ENCODE measurements around the gene GTF2E1. TPM values are rescaled to one million over a fixed set of nuclear protein-coding genes. Genes with fewer than 3 reads are reported as not detected.

GTF2E1 gene
- total and polyA plus RNA-seq, 10 of the 15 experiments (the other 5 are each of a cell fraction or from before 2014, with no cell fraction given), result 9.2 to 24.9 (median 16.2) TPM

GRCh38 chr3:120710369-120710768, 32.2 kb upstream of the GTF2E1 start (continued):
- TF ChIP-seq ZBTB40 (IDR thresholded peaks at IDR 0.05; ENCODE audit: borderline replicate concordance), result no peak

GRCh38 chr3:120713262-120713661, 29.3 kb upstream of the GTF2E1 start:
- no peak overlapping the region for H3K4me2 ChIP-seq (ENCODE audit: control insufficient read depth, insufficient read depth)
- TF ChIP-seq ATF7 (IDR thresholded peaks at IDR 0.05; ENCODE audit: low read depth), result no peak
- no peak for TF ChIP-seq ZNF217 (IDR thresholded peaks at IDR 0.05)
- no peak for TF ChIP-seq IRF5 (IDR thresholded peaks at IDR 0.05; ENCODE audit: borderline replicate concordance)
- H3K79me2 ChIP-seq (ENCODE audit: control insufficient read depth, insufficient read depth, low read length), result no peaks in the 10 kb centered on the region
- no peak for ATAC-seq
- no peaks in the 10 kb centered on the region for H3K27me3 ChIP-seq (replicated peaks in 1 of 2; ENCODE audit: control insufficient read depth in 2 of 2, insufficient read depth in 2 of 2, low read length in 1 of 2)
- POLR2A ChIA-PET, result interaction anchor here (0.6 kb wide), 1 partner anchor 359 kb away, joined by 4 read pairs; no protein-coding TSS in a partner anchor
- no peaks in the 10 kb centered on the region for H4K20me1 ChIP-seq (ENCODE audit: control insufficient read depth, insufficient read depth)
- intact Hi-C loops (cut with micrococcal nuclease; ENCODE audit: unreplicated experiment), result no loop called here
- no peaks in the 10 kb centered on the region; a peak in 2 of 4 replicates for H3K36me3 ChIP-seq (ENCODE audit: control insufficient read depth in 2 of 2, insufficient read depth in 2 of 2, low read length in 1 of 2)
- no peak for FAIRE-seq
- CTCF ChIA-PET, result interaction anchor here (0.9 kb wide), 1 partner anchor 35 kb away, joined by 3 read pairs; no protein-coding TSS in a partner anchor
- SMC1A ChIA-PET (ENCODE audit: uncharacterized antibody, unreplicated experiment), result no interaction called here
- no peaks in the 10 kb centered on the region for H3K9me3 ChIP-seq (replicated peaks; ENCODE audit: control insufficient read depth, insufficient read depth, low read length)
- RAD21 ChIA-PET (ENCODE audit: unreplicated experiment), result no interaction called here
- no peak overlapping the region for H3K9ac ChIP-seq (ENCODE audit: control insufficient read depth, insufficient read depth, low read length)
- in situ Hi-C loops (cut with MboI), result no loop called here
- no peak overlapping the region for H3K4me3 ChIP-seq
- H2AFZ ChIP-seq (ENCODE audit: control insufficient read depth, low read depth, low read length), result no peak overlapping the region
- DNase-seq (ENCODE audit: low read depth, low spot score), result no peak
- BruUV-seq (replicated peaks), result no TSS peak
- no peak overlapping the region for H3K27ac ChIP-seq (ENCODE audit: control insufficient read depth, insufficient read depth)
- H3K4me1 ChIP-seq (ENCODE audit: control insufficient read depth, insufficient read depth, low read length), result no peaks in the 10 kb centered on the region
